CD4-positive, alpha-beta memory T cell (primary cell): Measurements from ENCODE around the gene JADE2. TPM values are rescaled to one million over a fixed set of nuclear protein-coding genes. Genes with fewer than 3 reads are reported as not detected.

Experiments
- CTCF ChIA-PET: fragments of 350-600 bp; sonication (Branson Sonifier 250); formaldehyde crosslinking; loops from one replicate; lab custom pipeline; 2021; ENCODE audit warnings: inconsistent platforms; ENCODE audit not compliant: partially characterized antibody; lab: Charles Lee
- POLR2A ChIA-PET: fragments of 350-600 bp; sonication (Branson Sonifier 250); formaldehyde crosslinking; loops from one replicate; lab custom pipeline; 2021; ENCODE audit not compliant: partially characterized antibody; lab: Charles Lee
- DNase-seq, 5 donors: peaks; one replicate each; pipeline versions ENCODE4 v3.0.0 to v3.0.0-alpha.2; 2020 to 2022; ENCODE audit warnings: mixed read lengths in 1 of 5
- H3K27ac ChIP-seq: one replicate; pipeline ENCODE4 v1.7.0; 2013; ENCODE audit warnings: low read depth, low read length
- H3K27me3 ChIP-seq: 2 replicates; pipeline ENCODE4 v1.7.0; 2013; ENCODE audit warnings: mild to moderate bottlenecking, low read length, moderate library complexity; ENCODE audit not compliant: insufficient read depth
- H3K36me3 ChIP-seq: 2 replicates; pipeline ENCODE4 v1.7.0; 2013; ENCODE audit warnings: mild to moderate bottlenecking, low read length, moderate library complexity; ENCODE audit not compliant: insufficient read depth
- H3K4me1 ChIP-seq: 2 replicates; pipeline ENCODE4 v1.7.0; 2013; ENCODE audit warnings: mild to moderate bottlenecking, low read length, moderate library complexity; ENCODE audit not compliant: insufficient read depth
- H3K4me3 ChIP-seq, 2 donors: one replicate each; pipeline ENCODE4 v1.7.0; 2013; ENCODE audit warnings: low read length in 2 of 2, mild to moderate bottlenecking in 1 of 2
- H3K9me3 ChIP-seq, 2 donors: one replicate each; pipeline ENCODE4 v1.7.0; 2013; ENCODE audit warnings: low read length in 2 of 2, control low read depth in 1 of 2; ENCODE audit not compliant: control insufficient read depth in 1 of 2
- H3K27ac Mint-ChIP-seq, 7 donors: one replicate each; pipeline ENCODE4 v1.8.0; 2020 to 2021; ENCODE audit warnings: mixed read lengths in 7 of 7, mild to moderate bottlenecking in 6 of 7, inconsistent platforms in 3 of 7, moderate library complexity in 3 of 7
- H3K27me3 Mint-ChIP-seq, 2 donors: one replicate each; pipeline ENCODE4 v1.8.0; 2020 to 2021; ENCODE audit warnings: mixed read lengths in 2 of 2
- H3K36me3 Mint-ChIP-seq, 2 donors: one replicate each; pipeline ENCODE4 v1.8.0; 2020 to 2021; ENCODE audit warnings: mixed read lengths in 2 of 2, inconsistent platforms in 1 of 2, mild to moderate bottlenecking in 1 of 2
- H3K4me1 Mint-ChIP-seq, 4 donors: one replicate each; pipeline ENCODE4 v1.8.0; 2020 to 2021; ENCODE audit warnings: mixed read lengths in 4 of 4, mild to moderate bottlenecking in 1 of 4
- H3K4me3 Mint-ChIP-seq, 8 donors: one replicate each; pipeline ENCODE4 v1.8.0; 2020 to 2021; ENCODE audit warnings: mixed read lengths in 8 of 8, mild to moderate bottlenecking in 7 of 8, moderate library complexity in 6 of 8, inconsistent platforms in 3 of 8
- H3K9me3 Mint-ChIP-seq, 8 donors: one replicate each; pipeline ENCODE4 v1.8.0; 2020 to 2021; ENCODE audit warnings: mixed read lengths in 8 of 8, mild to moderate bottlenecking in 5 of 8, inconsistent platforms in 3 of 8, moderate library complexity in 1 of 8
- intact Hi-C: fragments of 100-400 bp; cut with micrococcal nuclease; formaldehyde crosslinking; loops from one replicate; pipeline ENCODE4 v1.15.1; 2023
- polyA plus RNA-seq, 2 donors: library from polyadenylated mRNA; unstranded; fragments of 300-500 nt; fragmentation: Illumina TruSeq; gene quantifications; one replicate each; pipeline ENCODE4 v1.2.3, GENCODE V29; 2021
- total RNA-seq, 2 experiments: library from RNA; stranded (reverse); gene quantifications; one replicate each; pipeline ENCODE4 v1.2.3, GENCODE V29; 2021

The JADE2 gene
- total and polyA plus RNA-seq, 4 experiments from 2014 or later = 9.1 to 276 (median 154) TPM

DNA sequence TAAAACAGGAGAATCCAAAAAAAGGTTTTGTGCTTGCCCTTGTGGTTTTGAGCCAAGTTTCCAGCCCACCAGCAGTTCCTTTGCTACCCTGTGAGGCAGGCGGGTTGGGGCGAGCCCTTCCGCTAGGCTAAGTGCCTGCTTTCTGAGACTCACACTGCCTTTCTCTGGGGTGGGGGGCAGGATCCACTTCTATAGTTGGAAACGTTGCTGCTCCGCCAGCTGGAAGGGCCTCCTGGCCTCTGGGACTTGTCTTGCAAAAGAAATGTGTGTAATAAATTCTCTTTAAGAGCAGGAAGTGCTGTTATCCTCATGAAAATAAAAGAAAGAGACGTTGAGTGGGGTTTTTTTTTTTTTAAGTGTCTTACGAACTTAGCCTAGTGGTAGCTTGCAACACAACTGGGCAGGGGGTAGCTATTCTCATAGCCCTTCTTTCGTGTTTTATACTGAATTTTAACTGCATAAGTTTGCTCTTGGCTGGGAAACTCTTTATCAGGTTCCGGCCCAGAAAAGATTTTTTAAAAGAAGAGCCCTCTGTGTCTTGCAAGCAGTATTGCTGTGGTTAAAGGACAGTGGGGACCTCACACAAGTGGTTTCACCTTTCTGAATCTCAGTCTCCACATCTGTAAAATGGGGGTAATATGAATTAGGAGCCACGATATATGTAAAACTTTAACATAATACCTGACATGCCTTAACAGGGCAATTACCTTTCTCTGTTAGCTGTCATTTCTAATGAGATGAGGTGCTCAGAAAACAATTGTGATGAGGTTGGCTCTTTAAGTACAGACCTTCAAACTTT, 19.8 kb downstream of the JADE2 start:
- H3K36me3 Mint-ChIP-seq = peaks cover 33 to 76% of the 10 kb centered on the region in 2 donors
- H3K4me1 ChIP-seq = peaks cover 83% of the 10 kb centered on the region

DNA sequence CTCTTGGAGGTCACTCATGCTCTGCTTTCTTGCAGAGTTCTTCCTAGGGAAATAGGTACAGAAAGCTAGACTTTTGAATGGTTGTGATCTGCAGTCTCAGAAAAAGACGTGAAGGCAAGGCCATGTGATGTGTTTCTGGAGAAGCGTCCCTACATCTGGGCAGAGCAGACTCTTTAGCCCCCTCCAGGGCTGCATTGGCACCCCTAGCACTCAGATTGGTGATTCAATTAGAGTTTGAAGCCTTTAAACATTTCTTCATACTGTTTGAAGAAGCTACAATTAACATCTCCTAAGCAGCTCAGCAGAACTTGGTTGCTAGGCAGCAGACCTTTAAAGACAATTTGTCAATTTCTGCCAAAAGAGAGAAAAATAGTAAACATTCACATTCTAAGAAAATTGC, 21.6 kb downstream of the JADE2 start:
- intact Hi-C loops = no loop called here
- H3K36me3 ChIP-seq = peaks cover 50% of the 10 kb centered on the region
- peak overlapping the region in 2 of 8 donors; percentile 24 to 35 for H3K4me3 Mint-ChIP-seq
- H3K4me1 Mint-ChIP-seq = peaks cover 43 to 80% (median 59%) of the 10 kb centered on the region in 4 donors
- no peak overlapping the region for H3K4me3 ChIP-seq
- peak in 1 of 5 donors; percentile 7 for DNase-seq
- peaks cover 77% of the 10 kb centered on the region for H3K4me1 ChIP-seq
- H3K27me3 Mint-ChIP-seq = no peaks in the 10 kb centered on the region
- H3K27ac Mint-ChIP-seq = peak overlapping the region in 6 of 7 donors; percentile 42 to 78 (median 60)
- H3K9me3 Mint-ChIP-seq = no peaks in the 10 kb centered on the region
- H3K27ac ChIP-seq = no peak overlapping the region
- ChIA-PET POLR2A (interaction anchor here (0.8 to 8.4 kb wide), 3 partner anchors 9 to 136 kb away, joined by 3 to 81 read pairs (median 8); partner anchors contain the start of gene JADE2), CTCF (interaction anchor here (0.6 to 3.0 kb wide), 5 partner anchors 10 to 140 kb away, joined by 3 to 8 read pairs (median 4); partner anchors contain the start of gene CDKN2AIPNL)
- no peaks in the 10 kb centered on the region for H3K27me3 ChIP-seq
- H3K9me3 ChIP-seq = no peaks in the 10 kb centered on the region
- H3K36me3 Mint-ChIP-seq = peaks cover 38 to 72% of the 10 kb centered on the region in 2 donors

More for the DNA sequence above, 19.8 kb downstream of the JADE2 start:
- intact Hi-C loops = loop anchor here (2.0 kb wide), 1 partner anchor 18 kb away; no protein-coding TSS in a partner anchor
- Mint-ChIP-seq H3K27ac (peak overlapping the region; percentile 91 to 96 (median 92)), H3K9me3 (no peaks in the 10 kb centered on the region), H3K27me3 (no peaks in the 10 kb centered on the region), H3K4me3 (peak overlapping the region in 7 of 8 donors; percentile 14 to 81 (median 66)), H3K4me1 (peaks cover 32 to 85% (median 52%) of the 10 kb centered on the region in 4 donors)
- Histone ChIP-seq H3K27ac (peak overlapping the region; percentile 65), H3K36me3 (peaks cover 47% of the 10 kb centered on the region), H3K9me3 (no peaks in the 10 kb centered on the region), H3K27me3 (no peaks in the 10 kb centered on the region), H3K4me3 (no peak overlapping the region)
- ChIA-PET CTCF (interaction anchor here (0.6 to 2.8 kb wide), 5 partner anchors 12 to 242 kb away, joined by 3 to 13 read pairs (median 4); partner anchors contain the start of gene CDKN2AIPNL), POLR2A (interaction anchor here (1.0 to 8.4 kb wide), 6 partner anchors 9 to 134 kb away, joined by 3 to 81 read pairs (median 8); partner anchors contain the start of genes CDKN2AIPNL and JADE2)
- peak in 3 of 5 donors; percentile 18 to 39 (median 32) for DNase-seq

DNA sequence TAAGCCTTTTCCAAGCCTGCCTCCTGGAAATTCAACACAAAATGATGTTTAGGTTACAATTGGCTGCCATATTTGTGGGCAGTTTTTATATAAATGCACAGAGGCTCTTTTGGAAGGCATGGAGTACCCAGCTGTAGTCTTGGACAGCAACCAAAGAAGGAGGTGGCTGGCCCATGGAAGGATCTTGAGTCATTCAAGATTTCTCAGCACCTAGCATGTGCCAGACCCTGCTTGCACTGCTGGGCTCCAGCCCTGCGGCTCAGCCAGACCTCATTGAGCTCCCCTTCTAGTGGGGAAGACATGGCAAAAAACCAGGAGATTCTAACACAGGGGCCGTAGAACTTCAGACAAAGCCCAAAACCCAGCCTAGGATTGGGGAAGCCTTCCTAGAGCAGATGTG, 22.1 kb downstream of the JADE2 start:
- intact Hi-C loops = no loop called here
- POLR2A ChIA-PET = interaction anchor here (0.8 to 8.4 kb wide), 3 partner anchors 8 to 136 kb away, joined by 3 to 81 read pairs (median 8); partner anchors contain the start of gene JADE2
- DNase-seq = no peak
- Histone ChIP-seq H3K27ac (no peak overlapping the region), H3K4me1 (peaks cover 80% of the 10 kb centered on the region), H3K27me3 (no peaks in the 10 kb centered on the region), H3K9me3 (no peaks in the 10 kb centered on the region), H3K4me3 (no peak overlapping the region), H3K36me3 (peaks cover 56% of the 10 kb centered on the region)
- Mint-ChIP-seq H3K36me3 (peaks cover 38 to 75% of the 10 kb centered on the region in 2 donors), H3K9me3 (no peaks in the 10 kb centered on the region), H3K27ac (peak overlapping the region in 6 of 7 donors; percentile 38 to 84 (median 48)), H3K27me3 (no peaks in the 10 kb centered on the region), H3K4me1 (peaks cover 43 to 81% (median 61%) of the 10 kb centered on the region in 4 donors), H3K4me3 (no peak overlapping the region)
- CTCF ChIA-PET = interaction anchor here (0.6 to 3.0 kb wide), 5 partner anchors 11 to 141 kb away, joined by 3 to 8 read pairs (median 4); partner anchors contain the start of gene CDKN2AIPNL

DNA sequence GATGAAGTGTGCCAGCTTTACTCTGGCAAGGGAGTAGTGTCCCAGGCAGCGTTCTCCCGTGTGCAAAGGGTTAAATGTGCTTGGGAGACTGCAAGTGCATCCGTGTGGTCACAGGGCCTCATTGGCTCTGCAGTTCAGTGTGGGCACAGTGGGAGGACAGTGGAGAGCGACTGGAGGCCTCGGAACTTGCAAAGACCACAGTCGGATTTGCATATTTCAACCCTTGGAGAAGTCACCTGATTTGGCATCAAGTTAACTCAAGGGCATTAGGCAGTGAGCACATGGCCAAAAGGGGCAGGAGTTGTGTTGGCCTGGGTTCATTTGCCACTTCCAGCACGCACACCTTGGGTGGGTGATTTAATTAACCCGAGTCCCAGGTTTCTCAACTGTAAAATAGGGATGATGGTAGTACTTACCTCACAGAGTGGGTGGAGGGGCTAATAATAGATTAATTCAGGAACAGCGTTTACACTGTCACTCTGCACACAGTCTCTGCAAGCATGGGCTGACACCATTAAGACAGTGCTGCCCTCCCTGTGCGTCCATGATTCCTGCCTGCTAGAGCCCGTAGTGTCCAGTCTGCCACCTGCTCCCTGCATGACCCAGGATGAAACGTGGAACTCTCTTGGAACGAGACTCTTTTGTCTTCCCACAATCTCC, 22.7 kb downstream of the JADE2 start:
- Mint-ChIP-seq H3K36me3 (peaks cover 38 to 76% of the 10 kb centered on the region in 2 donors), H3K27me3 (no peaks in the 10 kb centered on the region), H3K27ac (peak overlapping the region in 4 of 7 donors; percentile 48 to 73 (median 62)), H3K9me3 (no peaks in the 10 kb centered on the region), H3K4me1 (peaks cover 43 to 75% (median 59%) of the 10 kb centered on the region in 4 donors), H3K4me3 (no peak overlapping the region)
- intact Hi-C loops = no loop called here
- ChIA-PET CTCF (interaction anchor here (1.5 to 3.0 kb wide), 2 partner anchors 11 to 20 kb away, joined by 4 to 8 read pairs; no protein-coding TSS in a partner anchor), POLR2A (interaction anchor here (0.6 kb wide), 1 partner anchor 22 kb away, joined by 3 read pairs; no protein-coding TSS in a partner anchor)
- H3K9me3 ChIP-seq = no peaks in the 10 kb centered on the region
- peaks cover 75% of the 10 kb centered on the region for H3K4me1 ChIP-seq
- no peak overlapping the region for H3K27ac ChIP-seq
- H3K4me3 ChIP-seq = no peak overlapping the region
- DNase-seq = peak in 1 of 5 donors; percentile 13
- no peaks in the 10 kb centered on the region for H3K27me3 ChIP-seq
- H3K36me3 ChIP-seq = peaks cover 57% of the 10 kb centered on the region

DNA sequence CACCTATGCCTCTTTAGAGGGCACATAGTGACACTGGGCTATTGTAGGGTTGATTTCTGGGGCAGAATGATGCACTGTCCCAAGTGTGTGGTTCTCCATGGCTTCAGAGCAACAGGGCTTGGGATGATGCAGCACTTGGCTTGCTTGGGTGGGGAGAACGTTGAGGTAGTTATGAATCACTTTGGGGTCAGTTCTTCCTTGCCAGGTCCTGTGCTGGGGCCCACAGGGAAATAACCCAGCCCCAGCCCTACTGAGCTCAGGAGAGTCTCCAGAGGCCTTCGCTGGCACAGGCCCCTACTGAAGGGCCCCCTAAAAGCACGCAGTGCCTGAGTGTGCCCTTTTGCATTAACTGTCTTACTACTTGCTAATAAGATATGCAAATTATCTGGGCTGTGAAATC, 24.2 kb downstream of the JADE2 start:
- no peaks in the 10 kb centered on the region for H3K27me3 Mint-ChIP-seq
- Histone ChIP-seq H3K9me3 (no peaks in the 10 kb centered on the region), H3K4me1 (peaks cover 73% of the 10 kb centered on the region), H3K27me3 (no peaks in the 10 kb centered on the region), H3K36me3 (peaks cover 64% of the 10 kb centered on the region), H3K4me3 (no peak overlapping the region), H3K27ac (no peak overlapping the region)
- no peaks in the 10 kb centered on the region for H3K9me3 Mint-ChIP-seq
- no peak overlapping the region for H3K4me3 Mint-ChIP-seq
- intact Hi-C loops = no loop called here
- H3K4me1 Mint-ChIP-seq = peaks cover 40 to 73% (median 57%) of the 10 kb centered on the region in 4 donors
- DNase-seq = peak in 1 of 5 donors; percentile 2
- peak overlapping the region in 5 of 7 donors; percentile 17 to 81 (median 67) for H3K27ac Mint-ChIP-seq
- ChIA-PET CTCF (no interaction called here), POLR2A (no interaction called here)
- peaks cover 37 to 77% of the 10 kb centered on the region in 2 donors for H3K36me3 Mint-ChIP-seq

DNA sequence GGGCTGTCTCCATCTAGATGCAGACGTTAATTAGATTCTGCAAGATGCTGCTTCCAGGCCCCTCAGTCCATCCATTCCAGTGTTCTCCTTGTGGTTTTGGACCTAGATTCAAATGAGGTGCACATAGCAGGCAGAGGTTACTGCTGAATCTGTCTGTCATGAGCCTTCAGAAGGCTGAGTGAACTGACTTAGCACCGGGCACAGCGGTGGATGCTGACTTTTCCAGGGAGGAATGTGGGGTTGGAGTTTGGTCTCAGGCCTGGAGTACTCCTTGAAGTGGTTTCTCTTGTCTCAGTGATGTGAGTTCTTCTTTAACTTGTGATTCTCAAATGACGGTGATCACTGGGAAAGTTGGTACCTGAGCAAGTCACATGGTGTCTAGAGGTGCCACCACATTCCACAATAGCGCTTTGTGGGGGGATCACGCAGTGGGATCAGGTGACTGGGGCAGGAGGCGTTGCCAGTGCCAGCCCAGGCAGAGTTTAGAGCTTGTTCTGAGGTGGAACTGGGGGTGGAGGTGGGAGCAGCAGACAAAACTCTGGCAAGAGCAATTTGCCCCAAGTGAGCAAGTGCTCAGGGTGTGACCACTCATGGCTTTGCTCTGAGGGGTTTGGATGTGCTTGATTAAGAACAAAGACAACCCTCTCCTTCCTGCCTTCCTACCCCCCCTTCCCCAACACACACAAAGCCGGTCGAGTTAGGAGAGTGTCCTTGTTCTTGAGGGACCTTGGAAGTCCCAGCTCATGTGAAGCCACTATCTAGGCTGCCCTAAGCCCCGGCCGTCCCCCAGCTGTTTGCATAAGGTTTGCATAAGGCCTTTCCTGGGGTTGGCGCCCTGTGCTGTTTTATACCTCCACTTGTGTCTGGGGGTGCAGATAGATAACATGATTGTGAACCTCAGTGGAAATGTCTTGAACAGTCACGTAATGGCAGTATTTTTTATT, 25.1 kb downstream of the JADE2 start:
- Mint-ChIP-seq H3K4me1 (peaks cover 39 to 73% (median 57%) of the 10 kb centered on the region in 4 donors), H3K9me3 (no peaks in the 10 kb centered on the region)
- CTCF ChIA-PET = no interaction called here

More for the DNA sequence above, 25.1 kb downstream of the JADE2 start:
- H3K9me3 ChIP-seq = no peaks in the 10 kb centered on the region
- intact Hi-C loops = no loop called here
- H3K4me1 ChIP-seq = peaks cover 73% of the 10 kb centered on the region
- Mint-ChIP-seq H3K27me3 (no peaks in the 10 kb centered on the region), H3K27ac (peak overlapping the region; percentile 75 to 88 (median 81)), H3K36me3 (peaks cover 31 to 74% of the 10 kb centered on the region in 2 donors), H3K4me3 (no peak overlapping the region)
- no peak overlapping the region for H3K27ac ChIP-seq
- H3K4me3 ChIP-seq = no peak overlapping the region
- POLR2A ChIA-PET = no interaction called here
- peaks cover 60% of the 10 kb centered on the region for H3K36me3 ChIP-seq
- DNase-seq = peak in 1 of 5 donors; percentile 49
- no peaks in the 10 kb centered on the region for H3K27me3 ChIP-seq
